ENCODE results near the gene AKT1.

The AKT1 gene

DNA sequence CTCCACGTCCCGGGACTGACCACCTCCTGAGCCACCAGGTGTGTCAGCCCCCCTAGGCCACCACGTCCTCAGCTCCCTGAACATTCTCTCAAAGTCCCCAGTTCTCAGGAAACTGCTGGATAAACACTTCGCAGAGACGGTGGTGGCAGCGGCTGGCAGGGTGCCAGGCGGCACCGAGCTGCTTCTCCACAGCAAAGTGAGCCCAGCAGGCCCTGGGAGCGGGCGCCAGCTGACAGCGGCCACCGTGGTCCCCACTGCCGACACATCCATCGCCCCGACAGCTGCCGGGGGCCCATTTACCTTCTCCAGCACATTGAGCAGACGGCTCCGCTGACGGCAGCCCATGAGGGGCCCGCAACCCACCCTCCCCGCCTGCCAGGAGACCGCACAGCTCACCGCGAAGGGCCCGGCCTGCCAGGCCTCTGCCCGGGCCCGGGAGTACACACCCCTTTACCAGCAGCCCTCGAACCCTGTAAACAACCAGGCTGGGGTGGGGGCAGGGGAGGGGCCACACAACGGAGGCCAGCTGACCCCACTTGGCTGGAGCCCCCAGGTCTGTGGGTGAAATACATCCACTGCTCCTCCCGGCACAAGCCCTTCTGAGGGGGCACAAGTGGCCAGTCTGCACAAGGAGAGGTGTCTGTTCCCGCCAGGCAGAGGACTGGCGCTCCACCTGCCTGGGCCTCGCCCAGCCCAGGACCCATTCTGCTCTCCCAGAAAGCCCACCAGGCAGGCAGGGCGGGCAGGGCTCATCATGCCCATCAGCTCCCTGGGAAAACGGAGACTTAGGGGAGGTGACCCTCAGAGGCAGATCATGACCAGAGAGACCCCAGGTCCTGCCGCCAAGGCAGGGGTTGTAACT is 10.5 kb downstream of the AKT1 start:
- peak; percentile 21 for DNase-seq

DNA sequence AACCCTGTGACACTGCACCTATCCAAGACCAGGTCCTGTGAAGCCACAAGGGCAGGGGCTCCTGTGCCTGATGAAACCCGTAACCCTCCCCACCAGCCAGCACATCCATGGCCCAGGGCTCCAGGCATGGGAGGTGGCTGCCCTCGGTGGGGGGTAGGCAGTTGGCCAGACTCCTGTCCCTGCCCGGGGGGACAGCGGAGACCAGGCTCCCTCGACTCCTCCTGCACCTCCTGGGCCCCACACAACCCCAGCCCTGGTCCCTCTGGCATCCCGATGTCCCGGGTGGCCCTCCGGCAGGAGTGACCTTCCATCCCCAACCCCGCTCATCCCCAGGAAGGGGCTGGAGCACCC is 11.4 kb downstream of the AKT1 start:
- DNase-seq = no peak

DNA sequence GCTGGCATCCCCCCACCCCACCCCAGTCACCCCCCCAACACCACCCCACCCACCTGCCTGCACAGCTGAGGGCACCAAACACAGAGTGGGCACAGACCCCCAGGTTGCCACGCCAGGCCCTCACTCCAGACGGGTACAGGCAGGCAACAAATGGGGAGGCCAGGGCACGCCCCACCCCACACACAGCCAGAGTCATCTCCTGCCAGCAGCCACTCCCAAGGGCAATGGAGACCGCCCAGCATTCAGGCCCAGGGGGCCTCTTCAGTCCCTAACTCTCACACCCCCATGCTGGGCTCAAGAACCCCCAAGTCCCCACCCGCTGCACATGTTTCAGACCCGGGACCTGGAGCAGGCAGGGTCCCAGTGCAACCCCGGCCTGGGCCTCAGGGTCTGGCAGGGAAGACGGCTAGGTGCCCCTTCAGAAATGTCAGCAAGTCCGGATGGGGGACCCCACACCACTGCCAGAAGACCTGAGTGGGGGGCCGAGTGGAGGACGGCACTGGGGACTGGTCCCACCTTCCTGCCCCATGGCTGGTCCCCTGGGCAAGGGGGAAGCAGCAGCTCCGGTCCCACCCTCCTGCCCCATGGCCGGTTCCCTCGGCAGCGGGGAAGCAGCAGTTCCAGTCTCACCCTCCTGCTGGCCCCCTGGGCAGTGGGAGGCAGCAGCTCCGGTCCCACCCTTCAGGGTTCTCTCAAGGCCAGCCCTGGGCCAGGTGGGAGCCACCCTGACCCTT is 11.9 kb downstream of the AKT1 start:
- no peak for DNase-seq

DNA sequence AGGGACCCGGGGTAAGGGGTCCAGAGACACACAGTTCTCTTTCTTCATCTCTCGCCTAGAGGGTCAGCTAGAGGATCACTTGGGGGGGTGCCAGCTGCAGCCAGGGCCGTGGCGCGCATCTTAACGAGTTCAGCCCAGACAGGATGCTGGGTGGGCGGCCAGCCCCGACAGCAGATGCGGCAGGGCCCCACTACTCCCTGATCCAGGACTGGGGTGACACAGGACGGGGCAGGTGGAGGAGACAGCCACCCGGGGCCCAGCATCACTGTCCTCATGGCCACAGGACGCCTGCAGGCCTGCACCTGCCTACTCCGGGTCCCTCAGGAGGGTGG is 12.8 kb downstream of the AKT1 start:
- DNase-seq = no peak

DNA sequence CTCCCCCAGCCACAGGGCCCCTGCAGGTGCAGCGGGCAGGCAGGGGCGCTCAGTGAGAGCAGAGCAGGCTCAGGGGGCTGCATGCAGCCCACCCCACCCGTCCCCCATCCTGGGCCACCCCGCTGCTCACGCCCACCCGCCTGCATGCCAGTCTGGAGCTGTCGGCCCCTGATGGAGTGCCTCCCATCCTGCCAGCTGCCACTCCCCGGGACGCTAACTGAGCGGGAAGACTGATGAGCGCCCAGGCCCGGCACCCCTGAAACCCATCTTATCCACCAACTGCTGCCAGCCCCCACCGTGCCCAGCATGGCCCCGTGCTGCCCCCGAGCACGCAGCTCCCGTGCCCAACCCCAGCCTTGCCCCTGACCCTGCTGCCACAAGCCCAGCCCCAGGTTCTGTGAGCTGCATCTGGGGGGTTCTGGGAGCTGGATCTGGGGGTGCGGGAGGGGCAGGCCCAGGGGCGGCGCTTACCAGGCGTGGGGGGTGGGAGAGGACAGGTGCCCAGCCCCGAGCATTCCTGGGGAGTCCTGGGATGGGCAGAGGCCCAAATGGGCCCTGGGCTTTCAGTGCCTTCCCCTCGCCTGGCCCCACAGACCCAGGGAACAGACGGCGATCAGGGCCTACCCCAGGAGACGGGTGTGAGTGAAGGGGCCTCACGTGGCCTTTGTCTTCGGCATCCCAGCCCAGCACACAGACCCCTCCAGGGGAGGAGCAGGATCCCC is 13.3 kb downstream of the AKT1 start:
- no peak for DNase-seq

DNA sequence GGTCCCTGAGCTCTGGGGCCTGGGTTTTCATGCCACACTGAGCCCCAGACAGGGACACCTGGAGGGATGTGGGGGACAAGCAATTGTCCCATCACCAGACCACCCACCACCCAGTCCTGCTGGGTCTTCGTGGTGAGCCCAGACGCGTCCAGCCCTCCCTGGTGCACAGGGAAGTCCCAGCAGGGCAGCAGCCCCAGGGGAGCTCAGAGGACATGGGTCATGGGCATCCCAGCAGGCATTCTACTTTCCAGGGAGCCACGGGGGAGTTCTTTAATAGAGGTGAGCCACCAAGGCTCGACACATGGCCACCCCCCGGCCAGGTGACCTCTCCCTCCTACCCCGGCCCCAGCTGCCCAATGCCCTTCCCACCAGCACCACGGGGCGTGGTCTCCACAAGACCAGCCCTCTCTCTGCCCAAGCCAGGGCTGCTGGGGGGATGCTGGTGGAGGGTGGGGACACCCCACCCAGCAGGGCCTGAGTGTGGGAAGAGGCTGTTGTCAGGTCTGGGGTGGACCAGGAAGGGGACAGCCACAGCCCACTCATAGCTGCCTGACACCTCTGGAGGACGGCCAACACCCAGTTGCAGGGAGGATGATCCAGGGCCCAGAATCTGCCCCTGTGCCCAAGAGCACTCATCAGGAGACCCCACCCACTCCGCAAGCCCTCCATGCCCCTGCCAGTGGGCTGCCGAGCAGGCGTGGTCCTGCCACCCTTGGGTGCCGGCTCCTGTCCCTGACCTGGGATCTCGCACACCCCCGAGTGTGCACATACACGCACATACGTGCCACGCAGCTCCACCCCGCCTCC is 14.1 kb downstream of the AKT1 start:
- no peak for DNase-seq

DNA sequence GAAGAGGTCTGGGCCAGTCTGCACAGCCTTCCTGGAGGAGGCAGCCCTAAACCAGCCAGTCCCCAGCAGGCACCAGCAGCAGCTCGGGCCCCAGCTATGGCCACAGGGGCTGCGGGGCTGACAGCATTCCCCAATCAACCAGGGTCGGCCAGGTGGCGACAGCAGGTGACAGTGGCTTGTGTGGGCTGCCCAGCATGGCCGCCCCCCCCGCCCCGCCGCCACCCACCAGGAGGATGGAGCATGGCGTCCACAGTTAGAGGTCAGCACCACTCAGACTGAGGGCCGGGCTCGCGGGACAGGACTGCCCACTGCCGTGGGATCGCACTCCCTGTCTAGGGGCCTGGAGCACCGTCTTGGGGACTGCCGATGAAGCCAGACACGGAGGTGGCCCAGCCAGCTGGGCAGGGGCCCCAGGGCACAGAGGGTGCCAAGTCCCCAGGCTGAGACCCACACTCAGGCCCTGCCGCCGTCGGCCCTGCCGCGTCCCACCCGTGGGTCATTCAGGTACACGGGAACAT is 15.0 kb downstream of the AKT1 start:
- DNase-seq = no peak

DNA sequence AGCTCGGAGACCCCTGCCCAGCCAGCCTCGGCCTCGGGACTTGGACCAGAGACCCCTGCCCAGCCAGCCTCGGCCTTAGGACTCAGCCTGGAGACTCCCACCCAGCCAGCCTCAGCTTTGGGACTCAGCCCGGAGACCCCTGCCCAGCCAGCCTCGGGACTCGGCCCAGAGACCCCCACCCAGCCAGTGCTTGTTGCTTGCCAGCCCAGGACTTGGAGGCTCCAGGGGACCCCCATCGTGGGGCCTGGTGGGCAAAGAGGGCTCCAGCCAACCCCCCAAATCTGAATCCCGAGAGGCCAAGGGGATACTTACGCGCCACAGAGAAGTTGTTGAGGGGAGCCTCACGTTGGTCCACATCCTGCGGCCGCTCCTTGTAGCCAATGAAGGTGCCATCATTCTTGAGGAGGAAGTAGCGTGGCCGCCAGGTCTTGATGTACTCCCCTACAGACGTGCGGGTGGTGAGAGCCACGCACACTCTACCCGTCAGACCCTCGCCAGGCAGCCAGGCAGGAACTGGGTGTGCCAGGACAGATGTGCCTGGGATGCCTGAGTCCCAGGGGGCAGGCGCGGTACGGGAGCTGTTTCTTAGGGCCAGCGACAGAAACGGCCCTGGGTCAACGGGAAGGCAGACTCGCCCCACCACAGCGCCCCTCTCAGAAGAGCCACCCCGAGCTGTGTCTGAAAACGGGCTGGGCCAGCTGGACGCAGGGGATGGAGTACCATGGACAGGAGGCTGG is 15.6 kb downstream of the AKT1 start:
- DNase-seq = no peak

DNA sequence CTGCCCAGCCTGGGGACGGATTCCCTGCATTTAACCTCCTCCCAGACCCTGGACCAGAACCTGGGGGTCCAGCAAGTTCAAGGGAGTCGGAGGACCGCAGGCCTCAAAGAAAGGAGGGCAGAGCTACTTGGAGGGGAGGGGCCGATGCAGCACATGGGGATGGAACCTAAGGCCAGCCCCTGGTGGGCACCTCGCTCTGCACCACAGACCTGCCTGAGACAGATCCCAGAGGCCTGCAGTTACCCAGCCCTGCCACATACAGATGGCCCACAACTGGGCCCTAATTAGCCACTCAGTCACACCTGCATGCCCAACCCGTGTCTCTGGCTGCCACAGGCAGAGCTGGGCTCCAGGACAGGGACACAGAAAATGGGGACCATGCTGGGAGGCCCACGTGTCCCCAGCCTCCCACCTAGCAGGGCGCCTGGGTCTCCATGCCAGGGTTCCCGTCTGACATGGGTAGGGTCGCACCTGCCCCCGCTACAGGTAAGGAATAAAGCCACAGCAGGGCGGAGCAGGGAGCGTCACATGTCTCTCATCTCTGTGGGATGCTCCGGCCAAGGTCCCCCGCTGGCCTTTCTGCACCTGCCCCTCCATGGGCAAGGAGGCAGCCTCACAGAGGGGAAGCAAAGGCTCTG is 16.7 kb downstream of the AKT1 start:
- no peak for DNase-seq

DNA sequence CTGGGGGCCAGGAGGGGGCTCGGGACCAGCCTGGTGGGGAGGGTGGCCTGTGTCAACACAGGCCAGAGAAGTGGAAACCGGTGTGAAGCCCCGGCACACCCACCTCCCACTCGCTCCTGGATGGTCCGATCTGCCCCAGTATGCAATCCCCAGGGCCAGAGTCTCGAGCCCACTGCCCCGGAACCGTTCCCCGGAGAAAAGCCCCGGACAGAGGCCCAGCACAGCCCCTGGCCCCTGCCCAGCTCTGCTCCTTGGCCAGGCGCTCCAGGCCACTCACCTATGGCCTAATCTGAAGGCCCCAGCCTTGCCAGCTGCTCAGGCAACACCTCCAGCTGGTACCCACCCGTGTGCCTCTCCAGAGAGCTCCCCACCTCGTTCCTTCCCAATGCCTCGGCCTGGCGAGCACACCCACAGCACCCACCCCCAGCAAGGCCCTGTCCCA is 17.7 kb downstream of the AKT1 start:
- DNase-seq = no peak

DNA sequence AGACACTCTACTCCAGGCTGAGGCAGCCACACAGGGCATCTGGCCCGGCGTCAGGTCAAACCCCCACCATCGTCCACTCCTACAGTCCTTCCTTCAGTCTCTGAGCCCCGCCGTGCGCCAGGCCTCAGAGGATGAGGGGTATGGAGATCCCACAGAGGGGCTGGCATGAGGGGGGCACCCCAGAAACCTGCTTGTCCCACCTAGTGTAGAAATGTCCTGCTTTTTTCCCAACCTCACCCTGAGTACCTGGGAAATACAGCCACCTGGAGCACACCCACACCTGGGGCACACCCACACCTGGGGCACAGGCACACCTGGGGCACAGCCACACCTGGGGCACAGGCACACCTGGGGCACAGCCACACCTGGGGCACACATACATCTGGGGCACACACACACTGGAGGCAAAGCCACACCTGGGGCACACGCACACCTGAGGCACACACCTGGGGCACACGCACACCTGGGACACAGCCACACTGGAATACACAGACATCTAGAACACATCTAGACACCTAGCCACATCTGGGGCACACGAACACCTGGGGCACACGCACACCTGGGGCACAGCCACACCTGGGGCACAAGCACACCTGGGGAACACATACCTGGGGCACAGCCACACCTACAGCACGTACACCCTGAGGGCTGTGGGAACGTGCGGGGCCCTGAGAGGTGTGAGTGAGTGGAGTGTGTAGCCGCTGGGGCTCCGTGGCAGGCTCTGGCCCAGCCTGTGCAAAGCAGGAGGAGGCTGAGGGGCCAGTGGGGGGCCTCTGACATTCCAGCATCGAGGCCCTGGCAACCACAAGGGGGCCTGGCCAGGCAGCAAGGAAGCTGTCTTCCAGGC is 18.4 kb downstream of the AKT1 start:
- no peak for DNase-seq

DNA sequence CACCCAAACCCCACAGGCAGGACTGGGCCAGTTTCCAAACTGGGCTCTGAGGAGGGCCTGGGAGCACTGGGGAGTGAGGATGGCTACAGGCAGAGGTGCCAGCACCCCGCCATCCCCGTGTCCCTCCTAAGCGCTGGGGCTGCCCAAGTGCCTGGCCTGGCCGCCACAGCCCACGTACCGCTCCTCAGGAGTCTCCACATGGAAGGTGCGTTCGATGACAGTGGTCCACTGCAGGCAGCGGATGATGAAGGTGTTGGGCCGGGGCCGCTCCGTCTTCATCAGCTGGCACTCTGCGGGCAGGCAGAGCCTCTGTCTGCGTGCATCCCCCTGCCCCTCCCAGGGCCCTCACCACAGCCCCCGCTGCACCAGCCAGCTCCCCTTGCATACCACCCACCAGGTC is 19.1 kb downstream of the AKT1 start:
- DNase-seq = no peak

DNA sequence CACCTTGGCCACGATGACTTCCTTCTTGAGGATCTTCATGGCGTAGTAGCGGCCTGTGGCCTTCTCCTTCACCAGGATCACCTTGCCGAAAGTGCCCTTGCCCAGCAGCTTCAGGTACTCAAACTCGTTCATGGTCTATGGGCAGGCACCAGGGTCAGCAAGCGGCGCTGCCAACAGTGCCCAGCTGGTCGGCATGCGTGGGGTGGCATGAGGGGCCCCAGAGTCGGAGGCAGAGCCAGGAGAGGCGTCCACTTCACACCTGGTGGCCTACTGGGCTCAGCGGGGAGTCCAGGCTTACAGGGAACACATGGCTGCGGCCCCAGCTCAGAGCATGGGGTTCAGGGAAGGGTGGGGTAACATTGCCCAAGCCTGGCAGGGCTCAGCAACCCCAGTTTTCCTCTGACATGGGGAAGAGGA is 20.5 kb downstream of the AKT1 start:
- no peak for DNase-seq

DNA sequence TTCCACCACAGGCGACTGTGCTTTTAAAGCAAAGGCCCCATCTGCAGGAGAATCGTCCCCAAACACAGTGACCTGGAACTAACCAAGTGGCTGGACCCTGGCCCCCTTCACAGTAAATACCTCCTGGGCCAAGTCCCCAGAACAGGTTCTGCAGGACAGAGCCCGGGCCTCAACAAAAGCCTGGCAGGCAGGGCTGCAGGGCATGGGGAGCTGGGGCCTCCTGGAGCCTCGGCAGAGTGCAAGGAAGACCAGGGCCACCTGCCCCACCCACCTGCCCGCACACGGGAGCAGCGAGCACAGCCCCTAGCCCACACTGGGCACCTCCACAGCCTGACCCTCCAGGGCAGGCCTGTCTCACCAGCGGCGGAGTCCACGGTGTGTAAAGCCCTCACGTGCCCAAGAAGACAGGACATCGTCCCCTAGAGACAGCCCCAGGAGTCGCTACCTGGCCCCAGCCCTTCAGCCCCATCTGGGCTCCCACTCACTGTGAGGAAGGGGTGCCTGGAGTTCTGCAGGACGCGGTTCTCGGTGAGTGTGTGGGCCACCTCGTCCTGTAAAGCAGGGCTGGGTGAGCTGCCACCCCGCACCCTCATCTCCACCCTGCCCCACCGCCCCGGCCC is 21.0 kb downstream of the AKT1 start:
- no peak for DNase-seq

DNA sequence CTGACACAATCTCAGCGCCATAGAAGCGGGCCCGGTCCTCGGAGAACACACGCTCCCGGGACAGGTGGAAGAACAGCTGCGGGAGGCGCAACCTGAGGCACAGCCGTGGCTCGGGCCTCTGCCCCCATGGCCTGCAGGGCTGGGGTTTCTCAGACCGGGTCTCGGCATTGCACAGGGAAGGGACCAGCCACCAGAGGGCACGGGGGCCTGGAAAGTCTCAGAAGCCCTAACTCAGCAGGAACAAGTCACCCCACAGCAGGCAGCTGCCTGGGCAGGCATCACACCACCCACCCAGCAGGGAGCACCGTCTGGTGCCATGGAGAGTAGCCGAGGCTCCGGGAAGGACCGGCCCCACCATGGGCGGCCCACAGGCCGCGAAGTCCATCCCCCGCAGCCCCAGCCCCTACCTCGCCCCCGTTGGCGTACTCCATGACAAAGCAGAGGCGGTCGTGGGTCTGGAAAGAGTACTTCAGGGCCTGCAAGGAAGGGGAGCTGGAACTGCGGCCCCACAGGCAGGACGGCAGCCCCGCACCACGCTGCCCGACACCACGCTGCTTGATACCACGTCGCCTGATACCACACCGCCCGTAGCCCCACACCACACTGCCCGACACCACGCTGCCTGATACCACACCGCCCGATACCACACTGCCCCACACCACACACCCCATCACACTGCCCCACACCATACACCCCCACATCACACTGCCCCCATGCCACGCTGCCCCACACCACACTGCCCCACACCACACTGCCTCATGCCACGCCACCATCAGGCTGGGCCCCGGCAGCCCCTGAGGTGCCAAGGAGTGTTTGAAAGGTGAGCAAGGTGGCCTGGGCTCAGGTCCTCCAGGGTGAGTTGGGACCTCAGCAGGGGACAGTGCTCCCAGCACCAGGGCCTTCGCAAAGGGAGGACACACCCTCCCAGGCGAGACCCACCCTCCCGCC is 21.8 kb downstream of the AKT1 start:
- DNase-seq = no peak

DNA sequence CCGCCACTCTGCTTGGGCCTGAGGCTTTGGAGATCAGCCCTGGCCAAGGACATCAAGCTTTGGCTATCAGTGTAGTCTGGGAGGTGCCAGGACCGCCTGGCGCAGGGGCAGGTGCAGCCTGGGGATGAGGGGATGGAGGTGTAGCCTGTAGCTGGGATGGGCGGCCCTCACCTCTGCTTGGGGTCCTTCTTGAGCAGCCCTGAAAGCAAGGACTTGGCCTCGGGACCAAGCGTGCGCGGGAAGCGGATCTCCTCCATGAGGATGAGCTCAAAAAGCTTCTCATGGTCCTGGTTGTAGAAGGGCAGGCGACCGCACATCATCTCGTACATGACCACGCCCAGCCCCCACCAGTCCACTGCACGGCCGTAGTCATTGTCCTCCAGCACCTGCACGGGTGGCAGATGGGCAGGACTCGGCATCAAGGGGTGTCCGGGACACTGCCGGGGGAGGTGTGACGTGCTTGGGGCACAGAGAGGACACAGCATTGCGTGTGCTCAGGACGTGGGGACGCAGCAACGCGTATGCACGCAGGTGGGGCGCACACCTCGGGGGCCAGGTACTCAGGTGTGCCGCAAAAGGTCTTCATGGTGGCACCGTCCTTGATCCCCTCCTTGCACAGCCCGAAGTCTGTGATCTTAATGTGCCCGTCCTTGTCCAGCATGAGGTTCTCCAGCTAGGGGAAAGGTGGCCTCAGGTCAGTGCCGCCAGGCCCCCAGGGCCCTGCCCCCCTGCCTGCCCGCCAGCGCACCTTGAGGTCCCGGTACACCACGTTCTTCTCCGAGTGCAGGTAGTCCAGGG is 22.6 kb downstream of the AKT1 start:
- no peak for DNase-seq

DNA sequence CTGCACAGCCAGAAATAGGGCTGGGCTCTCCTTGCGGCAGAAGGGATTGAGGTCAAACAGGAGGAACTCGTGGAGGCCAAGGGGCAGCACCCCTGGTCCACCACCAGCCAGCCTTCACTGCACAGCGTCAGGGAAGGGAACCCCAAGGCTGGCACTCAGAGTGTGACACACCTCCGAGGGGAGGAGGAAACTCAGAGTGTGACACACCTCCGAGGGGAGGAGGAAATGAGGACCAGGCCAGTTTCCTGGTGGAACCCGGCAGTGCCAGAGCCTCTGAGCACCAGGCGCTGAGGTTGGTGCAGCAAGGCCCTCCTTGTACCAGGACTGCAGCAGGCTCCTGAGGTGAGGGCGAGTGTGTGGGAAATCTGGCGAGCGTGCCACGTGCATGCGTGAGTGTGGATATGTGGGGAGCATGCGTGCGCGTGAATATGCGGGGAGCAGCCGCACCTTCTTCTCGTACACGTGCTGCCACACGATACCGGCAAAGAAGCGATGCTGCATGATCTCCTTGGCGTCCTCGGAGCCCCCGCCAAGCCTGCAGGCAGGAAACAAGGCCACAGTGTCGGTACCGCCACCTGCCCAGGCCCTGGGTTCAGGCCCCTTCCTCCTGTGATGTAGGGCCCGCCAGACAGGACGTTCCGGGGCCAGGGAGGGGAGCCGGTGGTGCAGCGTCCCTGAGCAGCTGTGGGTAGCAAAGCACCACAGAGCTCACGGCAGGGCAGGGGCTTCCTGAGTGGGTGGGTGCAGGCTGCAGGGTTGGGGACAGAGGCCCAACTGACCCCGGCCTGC is 23.4 kb downstream of the AKT1 start:
- no peak for DNase-seq
